Activated T-helper 1 cell treated with anti-CD3 and anti-CD28 coated beads, Interleukin-2, amount 50 U/mL, for 16 hours (primary cell): ENCODE data around the gene MRM2.

ENCODE experiments used
- DNase-seq, 2 donors: peaks; one replicate each; pipeline ENCODE4 v3.0.0-alpha.2; 2020; ENCODE audit warnings: low read depth in 1 of 2, low spot score in 1 of 2

The MRM2 gene

GRCh38 chr7:2191016-2191415 is 51.0 kb downstream of the MRM2 start:
- DNase-seq: no peak

GRCh38 chr7:2190531-2190930 is 51.5 kb downstream of the MRM2 start:
- DNase-seq: no peak

GRCh38 chr7:2186166-2186565 is 55.8 kb downstream of the MRM2 start:
- no peak for DNase-seq

GRCh38 chr7:2185715-2186114 is 56.3 kb downstream of the MRM2 start:
- no peak for DNase-seq
